RPMI8226 (cell line): ENCODE data around the gene FAM53A.
A peak's percentile ranks its signal among the peaks of the same experiment; 100 is the strongest.
"Not testable (repeated sequence)": the region's sequence is repeated elsewhere in the genome, so short reads cannot be mapped to it uniquely, and the experiment has no call there.

Experiments
- DNase-seq: peaks from one replicate; pipeline ENCODE4 v3.0.0-alpha.2; 2015

FAM53A gene

DNA sequence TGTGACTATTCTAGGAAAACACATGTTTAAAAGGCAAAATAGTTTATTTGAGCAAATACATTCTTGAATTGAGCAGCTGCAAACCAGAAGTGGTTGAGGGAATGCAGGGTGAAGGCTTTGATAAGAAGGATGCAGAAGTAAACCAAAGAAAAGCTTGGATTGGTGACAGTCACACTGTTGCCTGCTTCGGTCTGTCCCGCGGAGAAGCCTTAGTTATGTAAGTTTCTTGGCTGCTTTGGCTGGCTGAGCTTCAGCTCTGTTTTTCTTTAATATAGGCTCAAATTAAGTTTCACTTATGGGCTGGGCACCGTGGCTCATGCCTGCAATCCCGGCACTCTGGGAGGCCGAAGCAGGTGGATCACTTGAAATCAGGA is 67.6 kb downstream of the FAM53A start:
- no peak for DNase-seq

DNA sequence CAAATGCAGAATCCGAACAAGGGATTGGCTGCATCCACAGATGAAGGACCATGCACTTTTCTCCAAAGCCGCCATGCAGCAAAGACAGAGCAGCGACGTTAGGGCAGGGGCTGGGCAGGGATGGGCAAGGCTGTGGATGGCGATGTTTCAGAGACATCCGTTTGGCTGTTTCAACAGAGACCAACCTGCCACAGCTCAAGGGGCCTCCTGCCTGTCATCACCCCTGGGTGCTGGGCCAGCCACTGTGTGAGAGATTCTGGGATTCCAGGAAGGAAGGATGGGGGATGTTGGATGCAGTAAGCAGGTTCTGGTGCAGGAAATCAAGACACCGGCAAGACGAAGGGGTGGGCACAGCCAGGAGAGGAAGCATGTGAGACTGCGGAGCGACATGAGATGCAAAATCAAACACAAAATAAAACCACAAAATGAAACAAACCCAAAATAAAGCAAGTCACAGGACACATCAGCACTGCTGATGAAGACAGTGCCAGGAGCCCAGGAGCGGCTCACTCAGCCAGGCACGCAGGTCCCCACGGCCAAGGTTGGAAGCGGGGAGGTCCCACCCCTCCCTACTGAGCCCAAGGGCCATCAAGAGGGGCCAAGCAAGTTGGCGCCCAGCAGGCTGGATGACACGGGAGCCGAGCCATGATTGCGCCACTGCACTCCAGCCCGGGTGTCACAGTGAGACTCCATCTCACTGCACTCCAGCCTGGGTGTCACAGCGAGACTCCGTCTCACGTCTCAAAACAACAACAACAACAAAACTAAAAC is 68.1 kb downstream of the FAM53A start:
- no peak for DNase-seq

DNA sequence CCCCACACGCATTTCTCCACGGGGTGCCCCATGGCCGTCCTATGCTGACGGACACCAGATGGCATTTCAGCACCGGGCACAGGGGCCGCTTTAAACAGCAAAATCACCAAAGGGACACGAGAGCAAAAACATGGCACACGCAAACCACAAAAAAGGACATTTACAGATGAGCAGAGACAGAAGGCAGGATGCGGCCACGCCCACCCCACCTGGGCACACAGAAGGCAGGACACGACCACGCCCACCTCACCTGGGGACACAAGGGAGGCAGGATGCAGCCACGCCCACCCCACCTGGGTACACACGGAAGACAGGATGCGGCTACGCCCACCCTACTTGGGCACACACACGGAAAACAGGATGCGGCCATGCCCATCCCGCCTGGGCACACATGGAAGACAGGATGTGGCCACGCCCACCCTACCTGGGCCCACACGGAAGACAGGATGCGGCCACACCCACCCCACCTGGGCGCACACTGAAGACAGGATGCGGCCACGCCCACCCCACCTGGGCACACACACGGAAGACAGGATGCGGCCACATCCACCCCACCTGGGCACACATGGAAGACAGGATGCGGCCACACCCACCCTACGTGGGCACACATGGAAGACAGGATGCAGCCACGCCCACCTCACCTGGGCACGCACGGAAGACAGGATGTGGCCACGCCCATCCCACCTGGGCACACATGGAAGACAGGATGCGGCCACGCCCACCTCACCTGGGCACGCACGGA is 69.1 kb downstream of the FAM53A start:
- no peak for DNase-seq

DNA sequence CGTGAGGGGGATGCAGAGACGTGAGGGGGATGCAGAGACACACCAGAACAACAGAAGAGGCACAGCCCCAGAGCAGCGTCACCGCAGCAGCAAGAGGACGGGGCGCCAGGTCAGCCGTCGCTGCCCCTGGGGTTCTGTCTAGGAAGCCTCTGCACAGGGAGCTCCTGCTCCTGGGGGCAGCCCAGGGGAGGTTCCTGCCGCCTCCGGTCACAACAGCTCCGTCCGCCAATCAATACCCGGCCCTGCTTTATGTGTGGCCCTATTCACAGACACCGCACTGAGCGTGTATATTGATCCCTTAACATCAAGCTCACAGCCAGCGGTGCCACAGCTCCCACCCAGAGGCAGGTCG is 69.6 kb downstream of the FAM53A start:
- no peak for DNase-seq

DNA sequence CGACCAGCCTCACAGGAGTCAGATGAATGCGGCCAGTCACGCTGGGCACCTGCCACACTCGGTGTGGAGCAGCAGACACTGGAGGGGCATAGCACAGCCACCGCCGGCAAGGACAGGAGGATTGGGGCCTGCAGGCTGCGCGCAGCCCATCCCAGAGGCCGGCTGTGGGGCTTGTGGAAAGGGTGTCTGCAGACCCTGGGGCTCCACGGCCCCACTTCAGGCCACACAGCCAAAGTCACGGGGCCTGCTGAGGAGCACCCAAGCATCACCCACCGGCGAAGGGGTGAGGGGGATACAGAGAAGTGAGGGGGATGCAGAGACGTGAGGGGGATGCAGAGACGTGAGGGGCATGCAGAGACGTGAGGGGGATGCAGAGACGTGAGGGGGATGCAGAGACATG is 70.1 kb downstream of the FAM53A start:
- DNase-seq = no peak

DNA sequence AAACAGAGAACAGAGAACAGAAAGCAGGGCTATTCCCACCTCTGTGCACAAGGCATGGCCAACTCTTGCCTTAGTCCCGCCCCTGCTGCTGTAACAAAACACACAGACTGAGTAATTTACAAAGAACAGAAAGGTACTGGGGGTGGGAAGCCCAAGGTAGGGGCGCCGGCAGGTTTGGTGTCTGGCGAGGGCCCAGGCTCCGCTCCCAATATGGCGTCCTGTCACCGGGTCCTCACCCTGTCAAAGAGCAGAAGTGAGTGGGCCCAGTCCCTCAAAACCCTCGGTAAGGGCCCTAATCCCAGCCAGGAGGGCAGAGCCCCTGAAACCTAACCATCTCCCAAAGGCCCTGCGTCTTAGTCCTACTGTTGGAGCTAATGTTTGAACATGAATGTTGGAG is 71.0 kb downstream of the FAM53A start:
- DNase-seq = no peak

DNA sequence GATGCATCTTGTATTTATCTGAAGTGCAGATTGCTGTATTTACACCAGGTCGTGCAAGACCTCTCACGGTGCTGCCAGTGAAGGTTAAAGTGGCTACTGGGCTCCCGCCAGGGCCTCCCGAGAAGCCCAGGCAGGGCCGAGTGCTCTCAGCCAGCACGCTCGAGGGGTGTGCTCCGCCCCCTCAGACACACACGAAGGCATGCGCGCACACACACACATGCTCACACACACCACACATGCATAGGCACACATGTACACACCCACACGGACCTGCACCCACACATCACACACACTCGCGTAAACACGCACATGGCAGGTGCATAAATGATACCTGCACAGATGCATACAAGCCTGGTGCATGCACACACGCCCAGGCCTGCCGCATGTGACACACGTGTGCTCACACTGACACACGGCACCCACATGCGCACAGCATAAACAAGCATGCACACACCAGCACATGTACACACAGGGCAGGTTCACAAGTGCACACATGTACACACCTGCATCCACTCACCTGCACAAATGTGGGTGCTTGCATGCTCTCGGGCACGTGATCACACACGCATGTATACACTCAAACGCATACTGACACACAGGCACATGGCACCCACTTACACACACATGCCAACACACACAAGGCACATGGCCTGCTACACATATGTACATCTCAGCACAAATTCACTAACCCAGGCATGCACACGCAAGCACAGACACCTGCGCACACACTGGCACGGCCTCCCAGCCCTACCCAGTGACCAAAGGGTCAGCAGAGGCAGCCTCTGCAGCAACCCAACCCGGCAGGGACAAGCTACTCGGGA is 71.6 kb downstream of the FAM53A start:
- DNase-seq = no peak

DNA sequence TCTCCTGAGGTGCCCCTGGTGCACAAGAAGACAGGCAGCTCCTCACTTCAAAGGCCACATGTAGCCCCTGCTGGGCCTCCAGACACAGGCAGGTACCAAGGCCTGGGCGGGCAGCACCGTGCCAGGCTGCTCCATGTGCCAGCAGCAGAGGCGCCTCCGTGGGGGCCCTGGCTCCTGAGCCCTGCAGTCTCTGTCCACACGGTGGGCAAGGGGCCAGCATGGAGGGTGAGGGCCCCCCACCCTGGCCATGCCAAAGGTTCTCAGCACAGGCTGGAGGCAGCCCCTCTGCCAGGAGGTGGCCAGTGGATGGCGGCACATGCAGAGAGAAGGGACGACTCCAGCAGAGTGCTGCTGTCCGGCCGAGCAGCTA is 72.6 kb downstream of the FAM53A start:
- DNase-seq = no peak

DNA sequence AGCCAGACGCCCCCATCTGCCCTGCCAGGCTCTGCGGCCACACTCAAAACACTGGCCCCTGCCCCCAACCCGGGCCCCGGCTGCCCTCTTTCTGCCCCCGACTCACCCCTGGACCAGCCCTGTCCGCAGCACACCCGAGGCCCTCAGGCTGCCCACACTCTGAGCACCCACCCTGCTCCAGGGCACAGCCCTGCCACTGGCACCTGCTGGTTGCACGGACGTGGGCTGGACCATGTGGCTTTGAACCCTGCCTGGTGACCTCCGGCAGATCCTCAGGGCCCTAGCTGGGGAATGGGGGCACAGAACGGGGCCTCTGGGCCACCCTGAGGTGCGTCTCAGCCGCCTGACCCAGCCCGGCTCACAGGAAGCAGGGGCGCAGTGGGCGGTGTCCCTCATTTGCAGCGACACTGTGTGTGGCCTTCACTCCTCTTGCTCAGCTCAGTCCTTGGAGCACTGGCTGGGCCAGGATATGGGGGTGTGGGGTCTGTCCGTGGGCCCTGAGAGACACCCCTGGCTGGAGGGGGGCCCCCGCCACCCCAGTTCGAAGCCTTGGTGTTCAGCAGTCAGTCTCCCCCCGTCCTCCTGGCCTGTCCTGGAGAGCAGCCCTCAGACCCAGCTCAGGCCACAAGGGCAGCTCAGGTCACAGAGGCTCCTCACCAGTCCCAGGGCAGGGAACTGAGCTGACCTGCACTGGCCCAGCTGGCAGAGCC is 73.2 kb downstream of the FAM53A start:
- DNase-seq = no peak

DNA sequence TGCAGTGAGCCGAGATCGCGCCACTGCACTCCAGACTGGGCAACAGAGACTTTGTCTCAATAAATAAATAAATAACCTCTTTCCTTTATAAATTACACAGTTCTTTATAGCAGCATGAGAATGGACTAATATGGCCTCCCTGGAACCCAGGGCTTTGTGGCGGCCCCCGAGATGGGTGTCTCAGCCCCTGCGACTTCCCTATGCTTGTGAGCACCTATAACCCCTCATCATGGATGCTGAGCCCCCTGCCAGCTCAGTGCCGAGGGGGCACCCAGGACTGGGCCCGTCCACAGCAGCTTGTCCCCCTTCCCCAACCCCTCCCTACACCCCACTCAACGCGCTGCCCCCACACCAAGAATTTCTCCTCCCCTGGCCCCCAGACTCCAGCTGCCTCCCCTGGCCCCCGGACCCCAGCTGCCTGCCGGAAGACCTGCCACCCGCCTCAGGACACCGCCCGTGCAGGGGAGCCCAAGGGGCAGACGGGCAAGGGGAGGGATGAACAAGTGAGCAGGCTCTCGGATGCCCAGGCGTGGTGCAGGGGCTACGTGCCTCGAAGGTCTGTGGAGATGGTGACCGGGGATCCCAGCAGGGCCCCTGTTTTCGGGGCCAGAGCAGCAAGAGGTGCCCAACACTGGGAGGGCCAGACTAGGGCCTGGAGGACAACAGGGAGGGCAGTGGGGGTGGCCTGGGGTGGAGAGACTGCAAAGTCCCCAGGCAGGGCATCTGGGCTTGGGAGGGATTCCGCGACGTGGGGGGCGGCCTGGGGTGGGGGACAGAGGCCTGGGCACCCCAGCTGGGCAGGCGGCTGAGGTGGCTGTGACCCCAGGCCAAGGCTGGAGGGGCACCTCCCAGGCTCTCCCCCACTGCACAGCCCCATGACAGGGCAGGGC is 74.0 kb downstream of the FAM53A start:
- DNase-seq = no peak

DNA sequence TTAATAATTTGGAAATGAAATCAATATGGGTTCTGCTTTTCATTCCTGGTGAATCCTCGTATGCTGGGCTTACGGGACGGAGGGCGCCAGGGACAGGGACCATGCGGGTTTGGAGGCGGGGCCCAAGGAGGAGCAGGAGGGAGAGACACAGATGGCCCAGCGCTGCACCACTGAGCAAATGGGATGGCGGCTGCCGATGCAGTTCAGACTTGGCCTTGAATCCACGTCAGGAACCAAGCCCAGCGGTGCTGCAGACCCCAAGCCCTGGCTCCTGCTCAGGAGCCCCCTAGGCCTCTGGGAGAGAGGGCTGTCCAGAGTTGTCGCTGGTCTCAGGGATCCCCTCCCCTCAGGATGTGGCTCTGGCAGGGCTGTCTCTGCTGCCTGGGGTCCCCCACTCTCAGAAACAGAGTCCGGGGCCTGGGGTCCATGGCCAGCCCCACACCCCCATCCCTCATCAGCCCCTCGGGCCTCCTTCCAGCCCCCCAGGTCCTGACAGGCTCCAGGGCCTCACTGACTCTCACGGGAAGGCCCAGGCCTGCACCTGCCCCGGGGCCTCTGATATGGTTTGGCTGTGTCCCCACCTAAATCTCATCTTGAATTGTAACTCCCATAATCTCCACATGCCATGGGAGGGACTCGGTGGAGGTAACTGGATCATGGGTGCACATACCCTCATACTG is 75.2 kb downstream of the FAM53A start:
- DNase-seq = no peak

DNA sequence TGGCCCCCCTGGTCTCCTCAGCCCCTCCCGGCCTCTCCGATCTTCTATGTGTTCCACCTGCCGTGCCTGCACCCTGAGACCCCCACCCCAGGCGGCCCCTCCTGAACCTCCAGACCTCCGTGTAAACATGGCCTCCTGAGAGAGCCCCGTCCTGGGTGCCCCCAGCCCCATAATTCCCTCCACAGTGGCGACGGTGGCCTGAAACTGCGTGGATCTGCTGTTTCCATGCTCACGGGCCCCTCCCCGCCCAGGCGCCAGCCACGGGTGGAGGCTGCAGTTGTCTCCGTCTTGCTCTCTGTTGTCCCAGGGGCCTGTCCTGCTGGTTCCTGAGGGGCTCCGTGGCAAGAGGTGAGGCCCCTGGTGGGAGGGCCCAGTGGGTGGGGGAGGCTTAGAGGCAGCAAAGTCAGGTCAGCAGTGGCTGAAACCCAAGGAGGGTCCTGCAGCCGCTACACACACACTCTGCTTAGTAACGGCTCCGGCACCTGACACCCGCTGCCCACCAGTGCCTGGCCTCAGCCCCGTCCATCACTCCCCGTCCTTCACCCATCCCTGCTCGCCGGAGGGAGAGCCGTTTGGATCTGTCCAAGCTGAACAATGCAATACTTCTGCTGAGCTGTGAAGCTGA is 75.8 kb downstream of the FAM53A start:
- no peak for DNase-seq

DNA sequence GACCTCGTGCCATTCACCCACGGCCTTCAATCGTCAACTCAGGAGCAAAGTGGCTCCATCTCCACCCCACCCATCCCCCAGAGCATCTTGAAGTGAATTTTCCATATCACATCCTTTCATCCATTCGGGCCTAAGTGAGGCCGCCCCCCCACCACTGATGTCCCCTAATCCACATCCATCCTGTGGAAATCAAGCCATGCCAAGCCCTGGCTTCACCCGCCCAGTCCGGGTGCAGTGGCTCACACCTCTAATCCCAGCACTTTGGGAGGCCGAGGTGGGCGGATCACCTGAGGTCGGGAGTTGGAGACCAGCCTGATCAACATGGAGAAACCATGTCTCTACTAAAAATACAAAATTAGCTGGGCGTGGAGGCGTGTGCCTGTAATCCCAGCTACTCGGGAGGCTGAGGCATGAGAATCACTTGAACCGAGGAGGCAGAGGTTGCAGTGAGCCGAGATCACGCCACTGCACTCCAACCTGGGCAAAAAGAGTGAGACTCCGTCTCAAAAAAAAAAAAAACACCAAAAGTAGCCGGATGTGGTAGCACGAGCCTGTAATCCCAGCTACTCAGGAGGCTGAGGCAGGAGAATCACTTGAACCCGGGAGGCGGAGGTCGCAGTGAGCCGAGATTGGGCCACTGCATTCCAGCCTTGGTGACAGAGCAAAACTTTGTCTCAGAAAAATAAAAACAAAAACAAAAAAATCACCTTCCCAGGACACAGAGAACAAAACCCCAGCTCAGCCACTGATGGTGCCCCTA is 76.5 kb downstream of the FAM53A start:
- not testable (repeated sequence) for DNase-seq

DNA sequence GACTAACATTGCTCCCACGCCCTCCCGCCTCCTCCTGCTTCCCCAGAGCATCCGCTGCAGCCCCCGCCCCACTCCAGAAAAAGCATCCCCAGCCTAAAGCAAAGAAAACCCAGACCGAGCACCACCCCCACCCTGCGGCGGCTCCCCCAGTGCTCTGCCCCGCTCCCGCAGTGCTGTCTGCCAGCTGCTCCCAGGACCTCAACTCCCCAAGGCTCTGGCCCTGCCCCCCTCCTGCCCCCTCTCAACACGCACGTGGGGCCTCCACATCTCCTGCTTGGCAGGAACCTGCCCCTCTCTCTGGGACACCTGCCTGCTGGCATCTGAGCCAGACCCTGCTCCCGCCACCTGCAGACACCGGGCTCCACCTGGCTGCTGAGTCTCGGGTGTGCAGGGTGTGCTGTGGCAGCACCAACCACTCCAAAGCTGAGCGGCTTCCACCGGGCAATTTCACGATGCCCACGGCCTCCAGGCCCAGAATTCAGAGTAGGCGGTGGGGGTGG is 79.4 kb downstream of the FAM53A start:
- peak; percentile 74 for DNase-seq

DNA sequence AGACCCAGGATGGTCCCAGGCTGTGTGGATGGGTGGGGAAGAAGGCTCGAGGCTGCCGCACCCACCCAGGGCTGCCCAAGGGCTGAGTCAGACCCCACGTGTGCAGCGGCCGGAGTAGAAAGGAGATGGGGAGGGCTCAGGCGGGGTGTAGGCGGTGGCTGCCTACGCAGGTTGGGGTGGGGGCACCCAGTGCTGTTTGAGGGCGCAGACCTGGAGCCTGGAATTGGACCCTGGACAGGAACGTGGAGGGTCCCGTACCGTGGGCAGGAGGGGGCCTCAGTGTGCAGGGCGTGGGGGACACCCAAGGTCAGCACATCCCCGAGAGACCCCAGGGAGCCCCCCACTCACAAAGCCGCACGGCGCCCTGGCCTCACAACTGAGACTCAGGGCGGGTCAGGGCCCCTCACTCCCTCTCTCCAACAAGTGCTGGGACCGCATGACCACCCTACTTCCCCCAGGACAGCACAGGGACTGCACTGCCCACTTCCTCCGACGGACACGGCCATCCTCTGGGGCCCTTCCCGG is 79.9 kb downstream of the FAM53A start:
- DNase-seq = no peak

DNA sequence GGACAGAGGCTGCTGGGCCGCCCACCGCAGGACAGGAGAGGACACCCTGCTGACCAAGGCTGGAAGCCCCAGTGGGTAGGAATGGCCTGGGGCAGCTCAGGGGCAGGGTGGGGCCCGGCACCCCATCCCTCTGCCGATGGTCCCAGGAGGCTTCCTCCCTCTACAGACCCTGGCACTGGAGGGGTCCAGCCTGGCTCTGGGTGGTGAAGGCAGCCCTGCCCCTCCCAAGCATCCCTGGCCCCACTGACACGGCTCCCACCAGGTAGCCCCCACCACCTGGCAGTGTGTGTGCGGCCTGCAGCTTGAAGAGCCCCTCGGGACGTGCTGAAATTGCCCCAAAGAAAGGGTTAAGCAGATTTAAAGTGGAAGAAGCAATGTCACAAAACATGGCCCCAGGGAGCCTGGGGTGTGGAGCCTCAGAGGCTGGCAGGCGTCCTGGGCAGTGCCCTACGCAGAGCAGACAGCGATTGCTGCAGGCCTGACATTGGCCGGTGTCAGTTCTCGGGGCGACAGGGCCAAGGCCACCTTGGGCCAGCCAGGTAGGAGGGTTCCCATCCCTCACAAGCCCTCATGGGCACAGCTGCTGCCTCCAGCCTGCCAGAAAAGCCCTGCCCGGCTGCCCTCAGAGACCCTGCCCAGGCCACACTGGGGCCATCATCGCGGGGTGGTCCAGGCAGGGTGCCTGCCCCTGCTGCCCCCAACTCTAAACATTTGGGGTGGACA is 80.5 kb downstream of the FAM53A start:
- DNase-seq = no peak

DNA sequence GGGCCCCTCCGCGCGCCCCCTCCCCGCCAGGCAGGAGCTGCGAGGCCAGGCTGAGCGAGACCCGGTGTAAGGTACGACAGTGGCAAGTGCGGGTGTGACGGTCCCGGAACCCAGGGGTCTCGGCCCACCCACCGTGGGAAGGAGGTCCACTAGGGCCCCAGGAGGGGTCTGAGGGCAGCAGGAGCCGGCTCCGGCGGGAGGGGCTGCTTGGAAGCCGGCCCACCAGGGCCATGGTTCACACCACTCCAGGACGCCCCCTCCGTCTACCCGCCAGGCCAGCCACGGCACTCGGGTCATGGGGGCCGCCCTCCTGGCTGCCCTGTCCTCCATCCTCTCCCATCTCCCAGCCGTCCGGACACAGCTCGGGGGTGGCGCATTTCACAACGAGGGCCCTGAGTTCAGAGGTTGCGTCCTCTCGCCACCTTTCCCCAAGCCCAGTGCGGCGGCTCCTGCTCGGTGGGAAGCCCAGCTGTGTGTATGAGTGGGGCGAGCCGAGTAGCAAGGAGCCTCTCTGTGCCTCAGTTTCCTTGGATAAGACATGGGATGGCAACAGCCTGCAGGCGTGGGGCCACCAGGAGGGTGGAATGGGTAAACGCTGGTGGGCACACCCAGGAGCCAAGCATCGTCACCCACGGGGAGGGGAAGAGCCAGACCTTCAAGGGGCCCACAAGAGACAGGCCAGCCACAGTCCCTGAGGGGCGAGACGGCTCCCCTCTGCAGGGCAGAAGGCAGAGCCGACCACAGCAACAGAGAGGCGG is 81.3 kb downstream of the FAM53A start:
- no peak for DNase-seq
